ENCODE results near the gene RRP12. TPM values are rescaled to one million over a fixed set of nuclear protein-coding genes. Genes with fewer than 3 reads are reported as not detected.

The RRP12 gene
- total and polyA plus RNA-seq, 4 donors: 12.7 to 44.2 (median 21.8) TPM

DNA sequence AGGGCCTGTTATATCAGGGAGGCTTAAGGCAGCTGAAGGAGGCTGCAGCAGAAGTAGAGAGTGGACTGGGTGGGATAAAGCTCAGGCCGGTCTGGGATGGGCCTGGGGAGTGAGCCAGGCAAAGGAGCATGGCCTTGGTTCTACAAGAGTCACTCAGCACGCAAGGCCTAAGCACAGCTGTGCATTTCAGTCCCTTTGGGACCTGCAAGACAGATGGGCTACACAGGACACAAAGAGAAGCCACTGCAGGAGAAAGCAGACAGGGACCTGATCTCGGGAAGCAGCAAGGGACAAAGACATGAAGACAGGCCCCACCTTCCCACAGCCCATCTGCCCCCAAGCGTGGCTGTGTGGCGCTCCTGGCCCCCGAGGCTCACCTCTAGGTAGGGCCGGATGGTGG lies 29.4 kb downstream of the RRP12 start:
- Histone ChIP-seq H3K9me3 (ENCODE audit: control insufficient read depth in 4 of 4, insufficient read depth in 3 of 4, low read length in 3 of 4) (peaks cover 0 to 3% (median 0%) of the 10 kb centered on the region in 4 donors), H3K27ac (ENCODE audit: low read depth in 1 of 2, low read length in 1 of 2) (no peak overlapping the region), H3K9ac (ENCODE audit: insufficient read depth in 1 of 2, low read length in 2 of 2) (no peak overlapping the region), H3K4me1 (ENCODE audit: control insufficient read depth in 5 of 5, insufficient read depth in 5 of 5, low read length in 5 of 5) (peaks cover 0 to 3% (median 0%) of the 10 kb centered on the region in 5 donors), H3K36me3 (ENCODE audit: control insufficient read depth in 4 of 4, insufficient read depth in 4 of 4, low read length in 4 of 4) (peaks cover 11 to 59% (median 38%) of the 10 kb centered on the region in 4 donors), H3K27me3 (ENCODE audit: control insufficient read depth in 3 of 3, insufficient read depth in 3 of 3, low read length in 2 of 3) (no peaks in the 10 kb centered on the region), H3K4me3 (no peak overlapping the region)
- 92 to 98% methylated on average over 7 of the region's 7 CpGs for WGBS, 2 donors
- no peak for ATAC-seq (ENCODE audit: insufficient read depth, low FRiP score)
- no peak for DNase-seq
- TF ChIP-seq, protein P1, sequence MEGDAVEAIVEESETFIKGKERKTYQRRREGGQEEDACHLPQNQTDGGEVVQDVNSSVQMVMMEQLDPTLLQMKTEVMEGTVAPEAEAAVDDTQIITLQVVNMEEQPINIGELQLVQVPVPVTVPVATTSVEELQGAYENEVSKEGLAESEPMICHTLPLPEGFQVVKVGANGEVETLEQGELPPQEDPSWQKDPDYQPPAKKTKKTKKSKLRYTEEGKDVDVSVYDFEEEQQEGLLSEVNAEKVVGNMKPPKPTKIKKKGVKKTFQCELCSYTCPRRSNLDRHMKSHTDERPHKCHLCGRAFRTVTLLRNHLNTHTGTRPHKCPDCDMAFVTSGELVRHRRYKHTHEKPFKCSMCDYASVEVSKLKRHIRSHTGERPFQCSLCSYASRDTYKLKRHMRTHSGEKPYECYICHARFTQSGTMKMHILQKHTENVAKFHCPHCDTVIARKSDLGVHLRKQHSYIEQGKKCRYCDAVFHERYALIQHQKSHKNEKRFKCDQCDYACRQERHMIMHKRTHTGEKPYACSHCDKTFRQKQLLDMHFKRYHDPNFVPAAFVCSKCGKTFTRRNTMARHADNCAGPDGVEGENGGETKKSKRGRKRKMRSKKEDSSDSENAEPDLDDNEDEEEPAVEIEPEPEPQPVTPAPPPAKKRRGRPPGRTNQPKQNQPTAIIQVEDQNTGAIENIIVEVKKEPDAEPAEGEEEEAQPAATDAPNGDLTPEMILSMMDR (IDR thresholded peaks at IDR 0.05; ENCODE audit: control extremely low read depth, extremely low read depth): no peak

DNA sequence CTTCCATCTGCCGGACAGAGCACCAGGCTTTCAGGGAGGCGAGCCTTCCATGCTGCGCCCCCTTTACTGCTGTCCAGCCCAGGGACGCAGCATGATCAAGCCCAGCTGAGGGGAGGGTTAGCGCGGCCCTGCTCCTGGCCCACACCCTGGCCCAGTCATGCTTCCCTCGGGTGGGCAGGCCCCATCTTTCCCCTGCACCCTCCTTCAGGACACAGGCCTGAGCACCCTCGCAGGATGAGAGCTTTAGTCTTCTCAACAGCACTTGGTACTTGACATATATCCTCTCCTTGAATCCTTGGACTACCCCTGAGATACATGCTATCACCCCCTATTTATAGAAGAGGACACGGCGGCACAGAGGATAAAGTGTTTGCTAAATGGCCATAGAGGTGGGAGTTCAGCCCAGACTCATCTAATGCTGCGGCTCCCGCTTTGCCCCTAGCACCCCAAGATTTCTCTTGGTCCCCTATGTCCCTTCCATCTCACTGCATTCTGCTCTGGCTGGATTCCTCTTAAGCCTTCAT lies 34.0 kb downstream of the RRP12 start:
- H3K4me3 ChIP-seq: no peak overlapping the region
- ATAC-seq (ENCODE audit: insufficient read depth, low FRiP score) (no peak), DNase-seq (no peak)
- no peak overlapping the region for H3K27ac ChIP-seq (ENCODE audit: low read depth in 1 of 2, low read length in 1 of 2)
- H3K4me1 ChIP-seq (ENCODE audit: control insufficient read depth in 5 of 5, insufficient read depth in 5 of 5, low read length in 5 of 5): peaks cover 0 to 11% (median 0%) of the 10 kb centered on the region in 5 donors
- TF ChIP-seq, protein P1 (IDR thresholded peaks at IDR 0.05; ENCODE audit: control extremely low read depth, extremely low read depth): no peak
- WGBS, 2 donors: 92 to 95% methylated on average over 12 of the region's 12 CpGs
- H3K27me3 ChIP-seq (ENCODE audit: control insufficient read depth in 3 of 3, insufficient read depth in 3 of 3, low read length in 2 of 3): no peaks in the 10 kb centered on the region
- peaks cover 0 to 2% (median 0%) of the 10 kb centered on the region in 4 donors for H3K9me3 ChIP-seq (ENCODE audit: control insufficient read depth in 4 of 4, insufficient read depth in 3 of 4, low read length in 3 of 4)
- peaks cover 4 to 58% (median 29%) of the 10 kb centered on the region in 4 donors for H3K36me3 ChIP-seq (ENCODE audit: control insufficient read depth in 4 of 4, insufficient read depth in 4 of 4, low read length in 4 of 4)
- no peak overlapping the region for H3K9ac ChIP-seq (ENCODE audit: insufficient read depth in 1 of 2, low read length in 2 of 2)

GRCh38 chr10:97366572-97366971 lies 34.6 kb downstream of the RRP12 start:
- H3K27ac ChIP-seq (ENCODE audit: low read depth in 1 of 2, low read length in 1 of 2): peak overlapping the region in 1 of 2 donors; percentile 80
- H3K9me3 ChIP-seq (ENCODE audit: control insufficient read depth in 4 of 4, insufficient read depth in 3 of 4, low read length in 3 of 4): no peaks in the 10 kb centered on the region
- TF ChIP-seq, protein P1 (IDR thresholded peaks at IDR 0.05; ENCODE audit: control extremely low read depth, extremely low read depth): no peak
- no peaks in the 10 kb centered on the region for H3K27me3 ChIP-seq (ENCODE audit: control insufficient read depth in 3 of 3, insufficient read depth in 3 of 3, low read length in 2 of 3)
- peaks cover 4 to 53% (median 26%) of the 10 kb centered on the region in 4 donors for H3K36me3 ChIP-seq (ENCODE audit: control insufficient read depth in 4 of 4, insufficient read depth in 4 of 4, low read length in 4 of 4)
- H3K4me3 ChIP-seq: no peak overlapping the region
- no peak overlapping the region for H3K9ac ChIP-seq (ENCODE audit: insufficient read depth in 1 of 2, low read length in 2 of 2)
- WGBS, 2 donors: 80 to 87% methylated on average over 11 of the region's 11 CpGs
- peaks cover 0 to 11% (median 0%) of the 10 kb centered on the region in 5 donors for H3K4me1 ChIP-seq (ENCODE audit: control insufficient read depth in 5 of 5, insufficient read depth in 5 of 5, low read length in 5 of 5)
- ATAC-seq (ENCODE audit: insufficient read depth, low FRiP score) (no peak), DNase-seq (no peak)

Measured in lung (tissue), 12 donors.